Thoracic aorta (tissue), 2 donors: ENCODE data around the gene SLC52A1. TPM values are rescaled to one million over a fixed set of nuclear protein-coding genes. Genes with fewer than 3 reads are reported as not detected.
A peak's percentile ranks its signal among the peaks of the same experiment; 100 is the strongest.
"Not testable (repeated sequence)": the region's sequence is repeated elsewhere in the genome, so short reads cannot be mapped to it uniquely, and the experiment has no call there.

Source experiments
- ATAC-seq: fragments of 150-250 bp; one replicate; pipeline ENCODE4 v1.8.0; 2017; ENCODE audit warnings: low read depth; ENCODE audit not compliant: insufficient number of reproducible peaks, low FRiP score
- DNase-seq: peaks from one replicate; pipeline ENCODE4 v3.0.0-alpha.2; 2020; ENCODE audit warnings: low spot score
- H3K27ac ChIP-seq, 2 donors: fragments of 200-600 bp; sonication (generic); 1 replicate in 1 of 2; 2 replicates in 1 of 2; pipeline ENCODE4 v1.5.1; 2016; ENCODE audit warnings: mild to moderate bottlenecking in 2 of 2, moderate library complexity in 2 of 2
- H3K27me3 ChIP-seq: fragments of 200-600 bp; sonication (generic); replicated peaks from 2 replicates; pipeline ENCODE4 v1.6.0; 2016; ENCODE audit warnings: mild to moderate bottlenecking; ENCODE audit not compliant: insufficient read depth
- H3K36me3 ChIP-seq: fragments of 200-600 bp; sonication (generic); one replicate; pipeline ENCODE4 v1.5.1; 2016
- H3K4me1 ChIP-seq, 2 donors: fragments of 200-600 bp; sonication (generic); 1 replicate in 1 of 2; 2 replicates in 1 of 2; pipeline versions ENCODE4 v1.5.1 to v1.6.0; 2016; ENCODE audit warnings: low read depth in 2 of 2, mild to moderate bottlenecking in 1 of 2; ENCODE audit not compliant: control insufficient read depth in 1 of 2
- H3K4me3 ChIP-seq: fragments of 200-600 bp; sonication (generic); 2 replicates; pipeline ENCODE4 v1.5.1; 2016; ENCODE audit warnings: mild to moderate bottlenecking
- H3K9me3 ChIP-seq: fragments of 200-600 bp; sonication (generic); 2 replicates; pipeline ENCODE4 v1.5.1; 2016
- CTCF ChIP-seq: fragments of 200-600 bp; sonication (generic); IDR thresholded peaks from one replicate; pipeline ENCODE4 v1.5.1; 2019; ENCODE audit warnings: antibody characterized with exemption
- total RNA-seq, 2 donors: library from RNA; depleted of rRNA; stranded (reverse); fragments of >200 nt; gene quantifications; one replicate each; pipeline versions ENCODE4 v1.1.0 to v1.2.3, GENCODE V29; 2016

Gene SLC52A1
- total RNA-seq, 2 donors from 2014 or later = not detected

DNA sequence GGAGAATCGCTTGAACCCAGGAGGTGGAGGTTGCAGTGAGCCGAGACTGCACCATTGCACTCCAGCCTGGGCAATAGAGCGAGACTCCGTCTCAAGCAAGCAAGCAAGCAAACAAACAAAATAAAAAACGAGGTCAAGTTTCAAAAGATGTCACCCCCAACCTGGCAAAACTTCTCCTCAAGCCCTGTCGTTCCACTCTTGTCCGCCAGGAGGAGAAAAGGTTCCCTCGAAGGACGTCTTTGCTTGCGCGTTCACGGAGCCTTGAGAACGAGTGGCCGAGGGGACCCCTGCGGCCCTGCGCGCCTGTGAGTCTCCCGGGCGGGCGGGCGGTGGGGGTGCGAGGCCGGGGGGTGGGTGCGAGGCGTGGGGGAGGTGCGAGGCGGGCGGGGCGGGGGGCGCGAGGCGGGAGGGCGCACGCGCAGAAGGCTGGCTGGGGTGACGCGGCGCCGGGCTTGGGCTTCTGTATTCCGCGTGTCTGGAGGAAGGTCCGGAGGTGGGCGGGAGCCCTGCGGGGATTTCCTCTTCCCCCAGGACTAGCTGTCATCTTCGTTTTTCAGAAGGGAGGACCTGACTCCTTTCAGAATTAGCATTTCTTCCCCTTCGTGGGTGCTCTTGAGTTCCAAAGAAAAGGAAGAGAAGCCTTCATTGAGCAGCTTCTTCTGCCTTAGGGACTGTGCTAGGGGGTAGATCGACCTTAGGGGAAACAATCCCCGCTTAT lies 3.7 kb downstream of the SLC52A1 start:
- ATAC-seq (no peak), DNase-seq (peak; percentile 51)
- TF ChIP-seq CTCF = peak; percentile 85
- Histone ChIP-seq H3K4me1 (no peaks in the 10 kb centered on the region), H3K27ac (no peak overlapping the region), H3K27me3 (no peaks in the 10 kb centered on the region), H3K36me3 (no peaks in the 10 kb centered on the region), H3K9me3 (no peaks in the 10 kb centered on the region), H3K4me3 (peak overlapping the region; percentile 72)

GRCh38 chr17:5030168-5030567 lies 5.1 kb downstream of the SLC52A1 start:
- not testable (repeated sequence) for H3K4me3 ChIP-seq, H3K27ac ChIP-seq, ATAC-seq, DNase-seq, H3K9me3 ChIP-seq, H3K36me3 ChIP-seq, H3K27me3 ChIP-seq, H3K4me1 ChIP-seq

GRCh38 chr17:5027916-5028315 lies 7.3 kb downstream of the SLC52A1 start:
- H3K36me3 ChIP-seq = peaks cover 11% of the 10 kb centered on the region
- H3K27me3 ChIP-seq = no peaks in the 10 kb centered on the region
- H3K4me1 ChIP-seq = no peaks in the 10 kb centered on the region
- TF ChIP-seq CTCF = no peak
- ATAC-seq = no peak
- DNase-seq = no peak
- H3K4me3 ChIP-seq = no peak overlapping the region
- H3K9me3 ChIP-seq = no peaks in the 10 kb centered on the region
- H3K27ac ChIP-seq = no peak overlapping the region

DNA sequence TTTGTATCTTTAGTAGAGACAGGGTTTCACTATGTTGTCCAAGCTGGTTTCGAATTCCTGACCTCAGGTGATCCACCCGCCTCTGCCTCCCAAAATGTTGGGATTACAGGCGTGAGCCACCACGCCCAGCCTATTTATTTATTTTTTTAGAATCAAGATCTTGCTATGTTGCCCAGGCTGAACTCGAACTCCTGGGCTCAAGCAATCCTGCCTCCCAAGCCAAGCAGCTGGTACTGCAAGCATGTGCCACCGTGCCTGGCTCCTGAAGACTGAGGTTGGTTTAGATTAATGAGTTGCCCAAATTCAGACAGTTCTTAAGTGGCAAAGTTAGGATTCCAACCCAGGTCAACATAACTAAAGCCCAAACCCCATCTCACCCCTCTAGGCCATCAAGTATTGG lies 7.9 kb downstream of the SLC52A1 start:
- ATAC-seq (no peak), DNase-seq (no peak)
- H3K27ac ChIP-seq = no peak overlapping the region
- no peak for TF ChIP-seq CTCF
- no peaks in the 10 kb centered on the region for H3K27me3 ChIP-seq
- peaks cover 18% of the 10 kb centered on the region for H3K36me3 ChIP-seq
- H3K4me1 ChIP-seq = no peaks in the 10 kb centered on the region
- no peak overlapping the region for H3K4me3 ChIP-seq
- H3K9me3 ChIP-seq = no peaks in the 10 kb centered on the region

DNA sequence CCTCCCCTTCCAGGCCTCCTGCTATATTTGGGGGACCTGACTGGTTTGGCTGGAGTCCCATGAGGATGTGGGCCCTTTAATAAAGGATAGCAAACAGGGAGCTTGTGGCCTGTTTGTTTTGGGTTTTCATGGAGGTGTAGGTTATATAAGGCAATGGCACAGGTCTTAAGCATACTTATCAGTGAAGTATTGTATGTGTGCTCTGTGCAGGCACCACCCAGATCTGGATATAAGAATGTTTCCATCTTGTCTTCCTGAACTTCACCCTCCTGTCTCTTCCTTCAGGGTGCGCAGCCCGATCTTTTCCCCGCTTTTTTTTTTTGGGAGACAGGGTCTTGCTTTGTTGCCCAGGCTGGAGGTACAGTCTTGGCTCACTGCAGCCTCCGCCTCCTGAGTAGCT lies 10.6 kb downstream of the SLC52A1 start:
- ATAC-seq (no peak), DNase-seq (no peak)
- no peaks in the 10 kb centered on the region for H3K4me1 ChIP-seq
- no peak for TF ChIP-seq CTCF
- no peaks in the 10 kb centered on the region for H3K27me3 ChIP-seq
- H3K27ac ChIP-seq = no peak overlapping the region
- H3K9me3 ChIP-seq = no peaks in the 10 kb centered on the region
- H3K4me3 ChIP-seq = no peak overlapping the region
- H3K36me3 ChIP-seq = peaks cover 42% of the 10 kb centered on the region
